OCI-LY7 (cell line): ENCODE measurements around the gene ACADS. TPM values are rescaled to one million over a fixed set of nuclear protein-coding genes. Genes with fewer than 3 reads are reported as not detected.

Experiments
- BruUV-seq: library from RNA; stranded (reverse); fragments of 400-500 nt; replicated peaks from 2 replicates; lab custom pipeline; 2021; lab: Mats Ljungman, UMichigan
- CTCF ChIA-PET: fragments of 300-600 bp; sonication (Branson Sonifier 250); formaldehyde crosslinking; loops from one replicate; lab custom pipeline; 2022; ENCODE audit warnings: antibody characterized with exemption; ENCODE audit not compliant: unreplicated experiment; lab: Charles Lee
- POLR2A ChIA-PET: fragments of 300-600 bp; sonication (Branson Sonifier 250); formaldehyde crosslinking; loops from one replicate; lab custom pipeline; 2022; ENCODE audit warnings: antibody characterized with exemption; lab: Charles Lee
- DNase-seq: peaks from one replicate; pipeline ENCODE4 v3.0.0-alpha.2; 2015; ENCODE audit warnings: low spot score
- H2AFZ ChIP-seq: fragments of 200-600 bp; sonication (generic), shearing (Covaris generic); 2 replicates; pipeline ENCODE4 v1.6.1; 2014; ENCODE audit warnings: mild to moderate bottlenecking, antibody characterized with exemption, low read length, moderate library complexity
- H3K27ac ChIP-seq: fragments of 200-600 bp; sonication (generic); 2 replicates; pipeline ENCODE4 v1.5.1; 2014; ENCODE audit warnings: mixed run types, low read depth, mild to moderate bottlenecking, moderate library complexity, low read length, inconsistent platforms; ENCODE audit not compliant: poor library complexity, severe bottlenecking
- H3K36me3 ChIP-seq: fragments of 200-600 bp; sonication (generic); 2 replicates; pipeline ENCODE4 v1.6.1; 2014; ENCODE audit warnings: mild to moderate bottlenecking, antibody characterized with exemption, low read length, moderate library complexity, mixed read lengths; ENCODE audit not compliant: insufficient read depth
- H3K4me1 ChIP-seq: fragments of 200-600 bp; sonication (generic); 2 replicates; pipeline ENCODE4 v1.5.1; 2014; ENCODE audit warnings: mild to moderate bottlenecking, low read length; ENCODE audit not compliant: insufficient read depth, poor library complexity, severe bottlenecking
- H3K4me2 ChIP-seq: fragments of 200-600 bp; sonication (generic); 2 replicates; pipeline ENCODE4 v1.6.1; 2014; ENCODE audit warnings: mild to moderate bottlenecking, low read length
- H3K4me3 ChIP-seq: fragments of 200-600 bp; sonication (generic); 2 replicates; pipeline ENCODE4 v1.5.1; 2014; ENCODE audit warnings: mild to moderate bottlenecking, low read depth, low read length; ENCODE audit not compliant: poor library complexity, severe bottlenecking
- H3K79me2 ChIP-seq: fragments of 200-600 bp; sonication (generic); 2 replicates; pipeline ENCODE4 v1.6.1; 2016; ENCODE audit warnings: low read depth, mild to moderate bottlenecking, low read length, moderate library complexity, mixed read lengths; ENCODE audit not compliant: insufficient read depth
- H3K9me2 ChIP-seq: fragments of 200-600 bp; sonication (generic); 2 replicates; pipeline ENCODE4 v1.6.1; 2016; ENCODE audit warnings: mild to moderate bottlenecking, low read length, mixed read lengths; ENCODE audit not compliant: insufficient read depth
- H3K9me3 ChIP-seq: fragments of 200-600 bp; sonication (generic); 2 replicates; pipeline ENCODE4 v1.6.1; 2014; ENCODE audit warnings: mild to moderate bottlenecking, mixed run types, low read length, mixed read lengths
- H4K20me1 ChIP-seq: fragments of 200-600 bp; sonication (generic); 2 replicates; pipeline ENCODE4 v1.6.1; 2014; ENCODE audit warnings: mild to moderate bottlenecking, antibody characterized with exemption, low read length, moderate library complexity, mixed read lengths; ENCODE audit not compliant: insufficient read depth
- CTCF ChIP-seq: fragments of 200-600 bp; sonication (generic); conservative IDR thresholded peaks from 2 replicates; pipeline ENCODE4 v1.5.1; 2014; ENCODE audit warnings: mild to moderate bottlenecking, antibody characterized with exemption, low read length, moderate library complexity, mixed read lengths
- EZH2phosphoT487 ChIP-seq: fragments of 200-600 bp; sonication (generic); IDR thresholded peaks from 2 replicates; pipeline ENCODE4 v1.6.1; 2018; ENCODE audit warnings: low read depth, borderline replicate concordance, mild to moderate bottlenecking, mixed run types, antibody characterized with exemption, low read length, moderate library complexity, mixed read lengths
- intact Hi-C: fragments of 100-400 bp; cut with micrococcal nuclease; formaldehyde crosslinking; loops from one replicate; pipeline ENCODE4 v1.10.0; 2022; ENCODE audit not compliant: unreplicated experiment
- total RNA-seq, 2 experiments: library from RNA; depleted of rRNA in 1 of 2; stranded (reverse); fragments of >200 nt in 1 of 2; shearing (Covaris generic) in 1 of 2; gene quantifications; 2 replicates each; pipeline ENCODE4 v1.2.3, GENCODE V29; 2014 to 2022

The ACADS gene
- total RNA-seq, 2 experiments from 2014 or later = 8.8 to 11.2 TPM

DNA sequence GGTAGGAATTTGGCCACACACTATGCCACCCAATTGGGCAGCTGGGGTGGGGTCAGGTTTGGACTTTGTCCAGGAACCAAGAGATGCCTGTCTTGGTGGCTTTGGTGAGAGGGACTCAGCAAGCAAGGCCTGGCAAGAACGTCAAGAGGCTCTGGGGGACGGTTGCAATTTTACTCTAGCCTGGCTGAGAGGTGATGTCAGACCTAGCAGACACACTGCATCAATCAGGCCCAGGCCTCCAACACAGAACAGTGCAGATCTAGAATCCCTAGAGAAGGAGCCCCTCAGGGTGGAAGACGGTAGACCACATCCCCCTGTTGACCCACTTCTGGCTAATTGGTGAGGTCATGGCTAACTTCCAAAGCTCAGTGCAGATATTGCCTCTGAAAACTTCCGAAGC, 17.0 kb upstream of the ACADS start:
- H3K9me3 ChIP-seq = no peaks in the 10 kb centered on the region
- BruUV-seq = no TSS peak
- no peak overlapping the region for H3K4me2 ChIP-seq
- H3K4me3 ChIP-seq = no peak overlapping the region
- H3K4me1 ChIP-seq = peaks cover 31% of the 10 kb centered on the region
- CTCF ChIA-PET = interaction anchor here (1.7 kb wide), 1 partner anchor 60 kb away, joined by 8 read pairs; no protein-coding TSS in a partner anchor
- H3K27ac ChIP-seq = no peak overlapping the region
- no peak for DNase-seq
- no peaks in the 10 kb centered on the region; the same call in 1 of the 2 replicates for H3K79me2 ChIP-seq
- H4K20me1 ChIP-seq = no peaks in the 10 kb centered on the region
- H3K36me3 ChIP-seq = peaks cover 14% of the 10 kb centered on the region
- TF ChIP-seq CTCF (no peak), EZH2phosphoT487 (no peak)
- POLR2A ChIA-PET = interaction anchor here (1.0 kb wide), 1 partner anchor 10 kb away, joined by 4 read pairs; no protein-coding TSS in a partner anchor
- H2AFZ ChIP-seq = no peak overlapping the region
- no peaks in the 10 kb centered on the region for H3K9me2 ChIP-seq
- intact Hi-C loops = no loop called here

DNA sequence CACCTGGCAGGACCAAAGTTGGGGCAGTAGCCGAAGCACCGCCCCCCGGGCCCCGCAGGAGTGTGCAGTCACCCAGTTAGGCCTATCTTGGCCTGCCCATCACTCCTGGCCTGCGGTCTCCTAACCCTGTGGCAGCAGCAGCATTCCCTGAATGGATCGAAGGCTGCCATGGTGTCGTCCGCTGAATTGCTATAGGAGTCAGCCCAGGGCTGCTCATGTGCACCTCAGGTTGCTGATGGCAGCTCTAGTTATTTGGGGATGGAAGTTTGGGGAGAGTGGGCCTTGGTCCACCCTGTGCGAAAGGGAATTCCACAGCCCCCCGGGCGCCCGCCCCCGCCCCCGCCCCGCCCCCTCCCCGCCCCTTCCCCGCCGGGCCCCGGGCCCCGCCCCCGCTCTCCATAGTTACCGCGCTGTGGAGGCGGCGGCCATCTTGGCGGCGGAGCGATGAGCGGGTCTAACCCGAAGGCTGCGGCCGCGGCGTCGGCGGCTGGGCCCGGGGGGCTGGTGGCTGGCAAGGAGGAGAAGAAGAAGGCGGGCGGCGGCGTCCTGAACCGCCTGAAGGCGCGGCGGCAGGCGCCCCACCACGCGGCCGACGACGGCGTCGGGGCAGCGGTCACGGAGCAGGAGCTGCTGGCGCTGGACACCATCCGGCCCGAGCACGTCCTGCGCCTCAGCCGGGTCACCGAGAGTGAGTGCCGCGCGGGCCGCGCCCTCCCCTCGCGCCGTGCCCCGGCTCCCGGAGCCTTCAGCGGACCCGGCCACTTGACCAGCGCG, 15.4 kb upstream of the ACADS start, which contains the start of gene UNC119B:
TSS of gene UNC119B (plus strand) at position 428 of the 774 bp plus-strand sequence. CDS start at position 445, 17 bp downstream.
- ChIA-PET CTCF (interaction anchor here (1.7 kb wide), 1 partner anchor 61 kb away, joined by 8 read pairs; no protein-coding TSS in a partner anchor), POLR2A (interaction anchor here (0.6 to 2.0 kb wide), 5 partner anchors 12 to 141 kb away, joined by 3 to 6 read pairs (median 3); no protein-coding TSS in a partner anchor)
- Histone ChIP-seq H3K4me2 (peak within 1 kb of the TSS; percentile 84), H3K4me1 (peaks cover 37% of the 10 kb centered on the region), H3K9me2 (no peaks in the 10 kb centered on the region), H3K4me3 (peak within 1 kb of the TSS; percentile 98), H3K36me3 (peaks cover 21% of the 10 kb centered on the region), H3K27ac (peak within 1 kb of the TSS; percentile 46), H2AFZ (peak within 1 kb of the TSS; percentile 80; the same call in 1 of the 2 replicates), H3K9me3 (no peaks in the 10 kb centered on the region), H3K79me2 (no peaks in the 10 kb centered on the region; the same call in 1 of the 2 replicates), H4K20me1 (no peaks in the 10 kb centered on the region)
- no TSS peak for BruUV-seq
- DNase-seq = peak; percentile 72
- TF ChIP-seq EZH2phosphoT487 = no peak
- no peak for TF ChIP-seq CTCF
- intact Hi-C loops = loop anchor here (2.0 to 5.0 kb wide), 2 partner anchors 23 to 83 kb away; partner anchors contain the start of gene MLEC
